ENCODE measurements around the gene CAVIN4. TPM values are rescaled to one million over a fixed set of nuclear protein-coding genes. Genes with fewer than 3 reads are reported as not detected.
A peak's percentile ranks its signal among the peaks of the same experiment; 100 is the strongest.

CAVIN4 gene
- total RNA-seq, 1 experiment from 2014 or later, result 0.59 TPM

GRCh38 chr9:100602342-100602801, 24.5 kb downstream of the CAVIN4 start:
- BruUV-seq (replicated peaks), result no TSS peak
- intact Hi-C loops (cut with micrococcal nuclease), result loop anchor here (1.0 to 5.0 kb wide), 3 partner anchors 633 to 795 kb away; partner anchors contain the start of genes MRPL50 and ZNF189
- POLR2A ChIA-PET, result interaction anchor here (1.5 kb wide), 1 partner anchor 709 kb away, joined by 8 read pairs; no protein-coding TSS in a partner anchor

More at GRCh38 chr9:100602342-100602801, 24.5 kb downstream of the CAVIN4 start:
- DNase-seq (ENCODE audit: low read depth, low spot score) (peak; percentile 71), ATAC-seq (peak; percentile 27)
- no peak overlapping the region for H3K9ac ChIP-seq (ENCODE audit: low read length)
- no peak overlapping the region for H3K4me2 ChIP-seq (ENCODE audit: low read length)
- RAD21 ChIA-PET (ENCODE audit: low non-redundant PET in 1 of 2, low total read pairs in 2 of 2, uncharacterized antibody in 2 of 2, unreplicated experiment in 2 of 2), result interaction anchor here (0.6 to 2.2 kb wide), 4 partner anchors 633 to 905 kb away, joined by 3 to 16 read pairs (median 6); no protein-coding TSS in a partner anchor
- no peak overlapping the region for H3K27ac ChIP-seq (ENCODE audit: low read depth, low read length)
- no peaks in the 10 kb centered on the region for H3K9me3 ChIP-seq (ENCODE audit: control insufficient read depth in 1 of 2, insufficient read depth in 1 of 2, low read depth in 1 of 2, low read length in 2 of 2)
- H3K4me1 ChIP-seq (ENCODE audit: control insufficient read depth in 1 of 2, insufficient read depth in 2 of 2, low read length in 2 of 2), result peaks cover 12 to 25% of the 10 kb centered on the region in 2 experiments
- no peaks in the 10 kb centered on the region for H3K36me3 ChIP-seq (ENCODE audit: control insufficient read depth in 1 of 2, insufficient read depth in 2 of 2, low read length in 2 of 2)
- H3K9me2 ChIP-seq (ENCODE audit: insufficient read depth), result no peaks in the 10 kb centered on the region
- H2AFZ ChIP-seq (ENCODE audit: low read depth, low read length, poor library complexity, severe bottlenecking), result peak overlapping the region; percentile 36
- no peak overlapping the region for H3K4me3 ChIP-seq (replicated peaks in 1 of 2; ENCODE audit: low read depth in 1 of 2, low read length in 2 of 2)
- no peaks in the 10 kb centered on the region for H3K79me2 ChIP-seq (ENCODE audit: insufficient read depth, low read length)
- CTCF ChIA-PET, result interaction anchor here (0.7 to 4.9 kb wide), 26 partner anchors 8 to 1439 kb away, joined by 3 to 152 read pairs (median 4); no protein-coding TSS in a partner anchor
- H3K27me3 ChIP-seq (ENCODE audit: insufficient read depth, low read length), result no peaks in the 10 kb centered on the region
- no peaks in the 10 kb centered on the region for H4K20me1 ChIP-seq (ENCODE audit: insufficient read depth)
- no peak for TF ChIP-seq FOSL1 (IDR thresholded peaks at IDR 0.05; ENCODE audit: low read depth)
- TF ChIP-seq CTCF (IDR thresholded peaks at IDR 0.05 in 2 of 3, conservative IDR thresholded peaks at IDR 0.05 in 1 of 3; ENCODE audit: borderline replicate concordance in 1 of 3, insufficient read depth in 1 of 3, low read depth in 2 of 3, low read length in 2 of 3), result peak; percentile 60 to 78 (median 68); a peak in 5 of 6 replicates
- no peak for TF ChIP-seq ZBTB33 (IDR thresholded peaks at IDR 0.05; ENCODE audit: extremely low read depth, insufficient replicate concordance, low read length)
- peak; percentile 67 for TF ChIP-seq SP1 (IDR thresholded peaks at IDR 0.05; ENCODE audit: low read depth)
- no peak for TF ChIP-seq SRF (IDR thresholded peaks at IDR 0.05; ENCODE audit: low read depth)
- no peak for TF ChIP-seq ATF3 (IDR thresholded peaks at IDR 0.05)
- TF ChIP-seq CBX3 (IDR thresholded peaks at IDR 0.05; ENCODE audit: low read depth), result peak; percentile 46; the same call in 1 of the 2 replicates
- no peak for TF ChIP-seq POLR2AphosphoS5 (IDR thresholded peaks at IDR 0.05; ENCODE audit: low read depth, low read length)
- no peak for TF ChIP-seq EZH2 (IDR thresholded peaks at IDR 0.05)
- TF ChIP-seq MAX (IDR thresholded peaks at IDR 0.05), result no peak
- no peak for TF ChIP-seq CEBPB (IDR thresholded peaks at IDR 0.05; ENCODE audit: low read depth)
- TF ChIP-seq TCF7L2 (IDR thresholded peaks at IDR 0.05; ENCODE audit: borderline replicate concordance, extremely low read depth, insufficient read depth, insufficient read length), result peak; percentile 90
- TF ChIP-seq RAD21 (IDR thresholded peaks at IDR 0.05; ENCODE audit: low read depth), result peak; percentile 79
- TF ChIP-seq SIN3A (IDR thresholded peaks at IDR 0.05; ENCODE audit: low read depth), result no peak

Data from HCT116 (cell line).